Mammary epithelial cell (primary cell): ENCODE results near the gene PLAAT3.

Source experiments
- CTCF ChIP-seq, 2 donors: IDR thresholded peaks in 1 of 2; conservative IDR thresholded peaks in 1 of 2; 2 replicates each; pipeline ENCODE4 v1.5.1; 2011 to 2012; ENCODE audit warnings: inconsistent platforms in 2 of 2, low read length in 2 of 2, mild to moderate bottlenecking in 2 of 2, control low read depth in 1 of 2, low read depth in 1 of 2; ENCODE audit not compliant: insufficient read depth in 1 of 2; ENCODE audit errors: extremely low read depth in 1 of 2
- EZH2 ChIP-seq: IDR thresholded peaks from 2 replicates; pipeline ENCODE4 v1.6.1; 2012; ENCODE audit warnings: low read length, inconsistent platforms, borderline replicate concordance

DNA sequence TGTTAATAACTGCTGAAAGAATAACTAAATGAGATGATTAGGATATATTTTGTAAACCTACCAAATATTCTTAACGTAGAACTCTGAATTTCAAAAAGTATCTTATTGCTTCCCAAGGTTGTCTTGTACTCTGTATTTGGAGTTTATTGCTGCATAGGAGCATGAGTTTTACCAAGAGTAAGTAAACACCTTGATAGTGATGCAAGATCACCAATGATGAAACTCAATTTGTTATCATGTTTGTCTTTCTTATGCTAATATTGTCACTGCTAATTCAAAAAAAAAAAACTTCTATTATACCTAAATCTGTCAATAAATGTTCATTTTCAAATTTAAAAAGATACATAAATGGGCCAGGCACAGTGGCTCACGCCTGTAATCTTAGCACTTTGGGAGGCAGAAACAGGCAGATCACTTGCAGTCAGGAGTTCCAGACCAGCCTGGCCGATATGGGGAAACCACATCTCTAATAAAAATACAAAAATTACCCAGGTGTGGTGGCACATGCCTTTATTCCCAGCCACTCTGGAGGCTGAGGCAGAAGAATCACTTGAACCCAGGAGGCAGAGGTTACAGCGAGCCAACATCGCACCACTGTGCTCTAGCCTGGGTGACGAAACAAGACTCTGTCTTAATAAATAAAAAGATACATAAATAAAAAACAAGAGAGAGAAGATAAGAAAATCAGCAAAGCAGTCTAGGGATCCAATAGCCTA is 27.6 kb downstream of the PLAAT3 start:
- TF ChIP-seq EZH2, result no peak
- TF ChIP-seq CTCF (conservative IDR thresholded peaks at IDR 0.05 in 1 of 2, IDR thresholded peaks at IDR 0.05 in 1 of 2; ENCODE audit: extremely low read depth in 1 of 2, insufficient read depth in 1 of 2, low read depth in 1 of 2, low read length in 2 of 2), result no peak
